ENCODE measurements around the gene FCAMR. TPM values are rescaled to one million over a fixed set of nuclear protein-coding genes. Genes with fewer than 3 reads are reported as not detected.

Gene FCAMR
- total RNA-seq (under 1 TPM; 0.14 to 0.59 TPM), polyA plus RNA-seq (under 1 TPM; 0.23 to 0.54 TPM)

DNA sequence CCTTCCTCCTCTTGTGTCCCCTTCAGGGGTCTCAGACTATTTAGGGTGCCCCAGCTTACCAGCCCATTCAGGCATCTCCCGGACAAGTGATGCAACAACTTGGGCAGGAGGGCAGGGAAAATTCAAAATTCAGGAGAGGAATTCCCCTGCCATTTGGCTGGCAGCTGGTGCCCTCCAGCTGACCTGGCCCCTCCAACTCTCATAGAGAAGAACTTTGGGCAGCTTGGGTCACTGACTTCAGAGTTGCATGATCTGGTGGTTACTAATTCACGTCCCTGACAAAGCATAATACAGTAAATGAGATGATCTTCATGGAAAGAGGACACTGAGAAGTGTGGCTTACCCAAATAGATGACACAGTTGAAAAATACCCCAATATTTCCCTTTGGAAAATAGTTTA, at the start of gene FCAMR:
Gene FCAMR (minus strand): TSS at position 15 of the 400 bp plus-strand sequence. CDS start 335 bp downstream, outside the sequence.
- Histone ChIP-seq H3K4me3 (ENCODE audit: low read depth in 1 of 3, low read length in 3 of 3) (peak within 1 kb of the TSS in 1 of 3 donors; percentile 18), H3K9ac (ENCODE audit: low read depth in 1 of 2, low read length in 2 of 2) (no peak within 1 kb of the TSS), H3K27me3 (ENCODE audit: control insufficient read depth in 4 of 4, insufficient read depth in 4 of 4, low read length in 3 of 4) (no peaks in the 10 kb centered on the region), H3K9me3 (ENCODE audit: control insufficient read depth in 4 of 4, low read length in 3 of 4) (no peaks in the 10 kb centered on the region), H3K36me3 (ENCODE audit: control insufficient read depth in 4 of 4, insufficient read depth in 3 of 4, low read depth in 1 of 4, low read length in 3 of 4) (no peaks in the 10 kb centered on the region), H3K27ac (ENCODE audit: low read depth in 1 of 2, low read length in 2 of 2) (peak within 1 kb of the TSS; percentile 65 to 78), H3K4me1 (ENCODE audit: control insufficient read depth in 4 of 4, insufficient read depth in 4 of 4, low read length in 3 of 4) (peaks cover 6 to 56% (median 47%) of the 10 kb centered on the region in 4 donors)
- no peak for DNase-seq (ENCODE audit: low spot score)
- 30% methylated on average over 2 of the region's 2 CpGs for WGBS
- TF ChIP-seq GABPA (IDR thresholded peaks at IDR 0.05 in 1 of 2, conservative IDR thresholded peaks at IDR 0.05 in 1 of 2) (no peak), RAD21 (IDR thresholded peaks at IDR 0.05) (peak in 1 of 2 donors; percentile 44), ATF3 (IDR thresholded peaks at IDR 0.05) (peak; percentile 90), REST (IDR thresholded peaks at IDR 0.05) (peak; percentile 44), SP1 (IDR thresholded peaks at IDR 0.05) (peak; percentile 91), FOXA1 (IDR thresholded peaks at IDR 0.05) (no peak), EGR1 (IDR thresholded peaks at IDR 0.05; ENCODE audit: low read depth in 2 of 2) (no peak), RXRA (IDR thresholded peaks at IDR 0.05) (peak; percentile 98), HNF4G (IDR thresholded peaks at IDR 0.05) (peak; percentile 62), HNF4A (conservative IDR thresholded peaks at IDR 0.05) (peak; percentile 86 to 87), FOXA2 (IDR thresholded peaks at IDR 0.05) (no peak), YY1 (IDR thresholded peaks at IDR 0.05) (peak; percentile 36), JUND (IDR thresholded peaks at IDR 0.05) (peak; percentile 49 to 62)
- TF ChIP-seq, protein P1, sequence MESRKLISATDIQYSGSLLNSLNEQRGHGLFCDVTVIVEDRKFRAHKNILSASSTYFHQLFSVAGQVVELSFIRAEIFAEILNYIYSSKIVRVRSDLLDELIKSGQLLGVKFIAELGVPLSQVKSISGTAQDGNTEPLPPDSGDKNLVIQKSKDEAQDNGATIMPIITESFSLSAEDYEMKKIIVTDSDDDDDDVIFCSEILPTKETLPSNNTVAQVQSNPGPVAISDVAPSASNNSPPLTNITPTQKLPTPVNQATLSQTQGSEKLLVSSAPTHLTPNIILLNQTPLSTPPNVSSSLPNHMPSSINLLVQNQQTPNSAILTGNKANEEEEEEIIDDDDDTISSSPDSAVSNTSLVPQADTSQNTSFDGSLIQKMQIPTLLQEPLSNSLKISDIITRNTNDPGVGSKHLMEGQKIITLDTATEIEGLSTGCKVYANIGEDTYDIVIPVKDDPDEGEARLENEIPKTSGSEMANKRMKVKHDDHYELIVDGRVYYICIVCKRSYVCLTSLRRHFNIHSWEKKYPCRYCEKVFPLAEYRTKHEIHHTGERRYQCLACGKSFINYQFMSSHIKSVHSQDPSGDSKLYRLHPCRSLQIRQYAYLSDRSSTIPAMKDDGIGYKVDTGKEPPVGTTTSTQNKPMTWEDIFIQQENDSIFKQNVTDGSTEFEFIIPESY (IDR thresholded peaks at IDR 0.05): peak; percentile 27
- TF ChIP-seq, protein P2, sequence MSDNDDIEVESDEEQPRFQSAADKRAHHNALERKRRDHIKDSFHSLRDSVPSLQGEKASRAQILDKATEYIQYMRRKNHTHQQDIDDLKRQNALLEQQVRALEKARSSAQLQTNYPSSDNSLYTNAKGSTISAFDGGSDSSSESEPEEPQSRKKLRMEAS (IDR thresholded peaks at IDR 0.05): peak; percentile 48
- TF ChIP-seq, protein P3, sequence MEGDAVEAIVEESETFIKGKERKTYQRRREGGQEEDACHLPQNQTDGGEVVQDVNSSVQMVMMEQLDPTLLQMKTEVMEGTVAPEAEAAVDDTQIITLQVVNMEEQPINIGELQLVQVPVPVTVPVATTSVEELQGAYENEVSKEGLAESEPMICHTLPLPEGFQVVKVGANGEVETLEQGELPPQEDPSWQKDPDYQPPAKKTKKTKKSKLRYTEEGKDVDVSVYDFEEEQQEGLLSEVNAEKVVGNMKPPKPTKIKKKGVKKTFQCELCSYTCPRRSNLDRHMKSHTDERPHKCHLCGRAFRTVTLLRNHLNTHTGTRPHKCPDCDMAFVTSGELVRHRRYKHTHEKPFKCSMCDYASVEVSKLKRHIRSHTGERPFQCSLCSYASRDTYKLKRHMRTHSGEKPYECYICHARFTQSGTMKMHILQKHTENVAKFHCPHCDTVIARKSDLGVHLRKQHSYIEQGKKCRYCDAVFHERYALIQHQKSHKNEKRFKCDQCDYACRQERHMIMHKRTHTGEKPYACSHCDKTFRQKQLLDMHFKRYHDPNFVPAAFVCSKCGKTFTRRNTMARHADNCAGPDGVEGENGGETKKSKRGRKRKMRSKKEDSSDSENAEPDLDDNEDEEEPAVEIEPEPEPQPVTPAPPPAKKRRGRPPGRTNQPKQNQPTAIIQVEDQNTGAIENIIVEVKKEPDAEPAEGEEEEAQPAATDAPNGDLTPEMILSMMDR (IDR thresholded peaks at IDR 0.05; ENCODE audit: low read depth, low read length, missing input control): no peak
